ENCODE data around the gene CFAP74.

DNA sequence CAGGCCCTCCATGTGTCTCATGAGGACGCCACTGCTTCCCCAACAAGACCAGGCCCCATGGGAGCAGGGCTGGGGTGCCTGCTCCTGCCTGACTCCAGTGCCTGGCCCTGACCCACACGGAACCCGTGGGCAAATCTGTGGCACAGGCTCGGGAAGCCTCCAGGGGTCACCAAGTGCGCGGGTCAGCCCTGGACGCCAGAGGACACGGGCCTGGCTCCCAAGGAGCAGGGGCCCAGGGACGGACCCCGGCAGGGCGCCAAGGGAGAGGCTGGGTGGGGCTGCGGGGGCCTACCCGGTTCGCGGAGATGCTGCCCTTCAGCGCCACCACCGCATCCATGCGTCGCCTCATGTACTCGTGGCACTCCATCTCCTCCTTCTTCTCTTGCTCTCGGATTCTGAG lies 31.9 kb downstream of the CFAP74 start:
- TF ChIP-seq EZH2 (IDR thresholded peaks at IDR 0.05; ENCODE audit: borderline replicate concordance, low read depth, low read length) (no peak), RNF2 (IDR thresholded peaks at IDR 0.05) (no peak), ARID2 (IDR thresholded peaks at IDR 0.05) (no peak), TCF3 (CRISPR knock-in tag; IDR thresholded peaks at IDR 0.05) (no peak), DMBX1 (CRISPR knock-in tag; IDR thresholded peaks at IDR 0.05; ENCODE audit: borderline replicate concordance) (no peak), SRSF3 (IDR thresholded peaks at IDR 0.05; ENCODE audit: insufficient read depth, low read length) (no peak), RAD51 (IDR thresholded peaks at IDR 0.05; ENCODE audit: borderline replicate concordance, low read depth) (no peak), TEAD4 (IDR thresholded peaks at IDR 0.05; ENCODE audit: low read length) (no peak), TEAD4 (CRISPR knock-in tag; IDR thresholded peaks at IDR 0.05; ENCODE audit: borderline replicate concordance) (no peak)
- TF ChIP-seq, protein P1, sequence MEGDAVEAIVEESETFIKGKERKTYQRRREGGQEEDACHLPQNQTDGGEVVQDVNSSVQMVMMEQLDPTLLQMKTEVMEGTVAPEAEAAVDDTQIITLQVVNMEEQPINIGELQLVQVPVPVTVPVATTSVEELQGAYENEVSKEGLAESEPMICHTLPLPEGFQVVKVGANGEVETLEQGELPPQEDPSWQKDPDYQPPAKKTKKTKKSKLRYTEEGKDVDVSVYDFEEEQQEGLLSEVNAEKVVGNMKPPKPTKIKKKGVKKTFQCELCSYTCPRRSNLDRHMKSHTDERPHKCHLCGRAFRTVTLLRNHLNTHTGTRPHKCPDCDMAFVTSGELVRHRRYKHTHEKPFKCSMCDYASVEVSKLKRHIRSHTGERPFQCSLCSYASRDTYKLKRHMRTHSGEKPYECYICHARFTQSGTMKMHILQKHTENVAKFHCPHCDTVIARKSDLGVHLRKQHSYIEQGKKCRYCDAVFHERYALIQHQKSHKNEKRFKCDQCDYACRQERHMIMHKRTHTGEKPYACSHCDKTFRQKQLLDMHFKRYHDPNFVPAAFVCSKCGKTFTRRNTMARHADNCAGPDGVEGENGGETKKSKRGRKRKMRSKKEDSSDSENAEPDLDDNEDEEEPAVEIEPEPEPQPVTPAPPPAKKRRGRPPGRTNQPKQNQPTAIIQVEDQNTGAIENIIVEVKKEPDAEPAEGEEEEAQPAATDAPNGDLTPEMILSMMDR (IDR thresholded peaks at IDR 0.05 in 2 of 3, conservative IDR thresholded peaks at IDR 0.05 in 1 of 3; ENCODE audit: insufficient read depth in 2 of 3, low read depth in 1 of 3, low read length in 3 of 3): no peak
- TF ChIP-seq, protein P2, sequence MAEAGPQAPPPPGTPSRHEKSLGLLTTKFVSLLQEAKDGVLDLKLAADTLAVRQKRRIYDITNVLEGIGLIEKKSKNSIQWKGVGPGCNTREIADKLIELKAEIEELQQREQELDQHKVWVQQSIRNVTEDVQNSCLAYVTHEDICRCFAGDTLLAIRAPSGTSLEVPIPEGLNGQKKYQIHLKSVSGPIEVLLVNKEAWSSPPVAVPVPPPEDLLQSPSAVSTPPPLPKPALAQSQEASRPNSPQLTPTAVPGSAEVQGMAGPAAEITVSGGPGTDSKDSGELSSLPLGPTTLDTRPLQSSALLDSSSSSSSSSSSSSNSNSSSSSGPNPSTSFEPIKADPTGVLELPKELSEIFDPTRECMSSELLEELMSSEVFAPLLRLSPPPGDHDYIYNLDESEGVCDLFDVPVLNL (CRISPR knock-in tag; IDR thresholded peaks at IDR 0.05; ENCODE audit: low read depth): no peak
